ENCODE results near the gene LRRC61.

GRCh38 chr7:150365673-150366398 is 42.7 kb downstream of the LRRC61 start:
- TF ChIP-seq CTCF (conservative IDR thresholded peaks at IDR 0.05 in 1 of 2, IDR thresholded peaks at IDR 0.05 in 1 of 2; ENCODE audit: extremely low read depth in 1 of 2, insufficient read depth in 1 of 2, low read depth in 1 of 2, low read length in 2 of 2) (no peak), EZH2 (IDR thresholded peaks at IDR 0.05; ENCODE audit: borderline replicate concordance, low read length) (no peak)

Data from mammary epithelial cell (primary cell).